ENCODE results near the gene CTSD.

Gene CTSD

GRCh38 chr11:1754376-1755150 lies 9.2 kb downstream of the CTSD start:
- DNase-seq = no peak

GRCh38 chr11:1753929-1754305 lies 9.8 kb downstream of the CTSD start:
- no peak for DNase-seq

- no peak for DNase-seq
These were observed 10.3 kb downstream of the CTSD start for GRCh38 chr11:1753229-1753928.

- no peak for DNase-seq
These were observed 10.9 kb downstream of the CTSD start for GRCh38 chr11:1752907-1753228.

- DNase-seq = no peak
These were observed 11.5 kb downstream of the CTSD start for GRCh38 chr11:1751999-1752906.

- DNase-seq = no peak
These were observed 12.2 kb downstream of the CTSD start for GRCh38 chr11:1751531-1751921.

- no peak for DNase-seq
These were observed 12.7 kb downstream of the CTSD start for GRCh38 chr11:1750840-1751530.

- no peak for DNase-seq
These were observed 13.3 kb downstream of the CTSD start, which contains the start of gene IFITM10 for GRCh38 chr11:1750481-1750839. IFITM10 (minus strand) TSS chr11:1750595; CDS start chr11:1750442, 153 bp downstream.

GRCh38 chr11:1749395-1750351 lies 14.1 kb downstream of the CTSD start:
- DNase-seq = no peak

GRCh38 chr11:1748636-1749394 lies 14.9 kb downstream of the CTSD start:
- no peak for DNase-seq

- DNase-seq = no peak
These were observed 15.7 kb downstream of the CTSD start for GRCh38 chr11:1747753-1748635.

GRCh38 chr11:1746956-1747752 lies 16.6 kb downstream of the CTSD start:
- no peak for DNase-seq

GRCh38 chr11:1746511-1746931 lies 17.2 kb downstream of the CTSD start:
- no peak for DNase-seq

- DNase-seq = no peak
These were observed 17.9 kb downstream of the CTSD start for GRCh38 chr11:1745701-1746320.

- DNase-seq = no peak
These were observed 18.6 kb downstream of the CTSD start for GRCh38 chr11:1744891-1745700.

- DNase-seq = no peak
These were observed 19.4 kb downstream of the CTSD start for GRCh38 chr11:1744137-1744886.

- DNase-seq = no peak
These were observed 20.1 kb downstream of the CTSD start for GRCh38 chr11:1743585-1744136.
